ENCODE data around the gene EDNRA. TPM values are rescaled to one million over a fixed set of nuclear protein-coding genes. Genes with fewer than 3 reads are reported as not detected.

The EDNRA gene
- total RNA-seq, 1 experiment from 2014 or later: 0.13 TPM

DNA sequence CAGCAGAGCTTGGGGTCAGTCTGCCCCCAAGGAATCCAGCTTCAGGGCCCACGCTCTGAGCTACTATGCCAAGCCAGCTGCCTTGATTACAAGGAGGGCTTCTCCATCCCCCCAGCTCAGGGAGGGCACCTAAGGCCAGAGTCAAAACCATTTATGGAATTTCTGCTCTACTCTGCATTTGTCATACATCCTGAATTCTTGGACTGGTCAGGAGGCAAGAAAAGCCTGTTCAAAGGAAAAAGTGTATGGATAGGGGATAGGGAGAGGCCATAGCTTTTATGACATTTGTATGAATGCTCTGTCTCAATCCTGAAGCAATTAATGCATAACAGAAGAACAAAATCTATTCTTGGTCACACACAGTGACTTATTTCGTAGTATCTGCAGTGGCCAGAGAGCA, 32.2 kb downstream of the EDNRA start:
- no peaks in the 10 kb centered on the region for H3K36me3 ChIP-seq (ENCODE audit: control insufficient read depth, insufficient read depth, low read length)
- H3K9me3 ChIP-seq (ENCODE audit: control insufficient read depth, insufficient read depth, low read depth, low read length): no peaks in the 10 kb centered on the region
- H3K4me3 ChIP-seq (ENCODE audit: low read depth in 2 of 2, low read length in 2 of 2): no peak overlapping the region
- ChIA-PET CTCF (no interaction called here), POLR2A (no interaction called here)
- ATAC-seq (no peak), DNase-seq (ENCODE audit: low read depth, low spot score) (no peak)
- no peaks in the 10 kb centered on the region for H3K4me1 ChIP-seq (ENCODE audit: control insufficient read depth, insufficient read depth, low read length)
- in situ Hi-C loops (cut with HindIII; ENCODE audit: low pct_unique_long_range_greater_than_20kb, low sequenced_read_pairs) (no loop called here), intact Hi-C loops (cut with micrococcal nuclease; ENCODE audit: unreplicated experiment) (no loop called here)
- BruUV-seq (replicated peaks): no TSS peak
- no peak overlapping the region for H3K27ac ChIP-seq (ENCODE audit: low read length)
- TF ChIP-seq POLR2AphosphoS5 (IDR thresholded peaks at IDR 0.05; ENCODE audit: low read depth, low read length): no peak
- no peak for TF ChIP-seq SIN3A (IDR thresholded peaks at IDR 0.05; ENCODE audit: borderline replicate concordance, insufficient read depth, low read depth, low read length)
- TF ChIP-seq, protein P1, sequence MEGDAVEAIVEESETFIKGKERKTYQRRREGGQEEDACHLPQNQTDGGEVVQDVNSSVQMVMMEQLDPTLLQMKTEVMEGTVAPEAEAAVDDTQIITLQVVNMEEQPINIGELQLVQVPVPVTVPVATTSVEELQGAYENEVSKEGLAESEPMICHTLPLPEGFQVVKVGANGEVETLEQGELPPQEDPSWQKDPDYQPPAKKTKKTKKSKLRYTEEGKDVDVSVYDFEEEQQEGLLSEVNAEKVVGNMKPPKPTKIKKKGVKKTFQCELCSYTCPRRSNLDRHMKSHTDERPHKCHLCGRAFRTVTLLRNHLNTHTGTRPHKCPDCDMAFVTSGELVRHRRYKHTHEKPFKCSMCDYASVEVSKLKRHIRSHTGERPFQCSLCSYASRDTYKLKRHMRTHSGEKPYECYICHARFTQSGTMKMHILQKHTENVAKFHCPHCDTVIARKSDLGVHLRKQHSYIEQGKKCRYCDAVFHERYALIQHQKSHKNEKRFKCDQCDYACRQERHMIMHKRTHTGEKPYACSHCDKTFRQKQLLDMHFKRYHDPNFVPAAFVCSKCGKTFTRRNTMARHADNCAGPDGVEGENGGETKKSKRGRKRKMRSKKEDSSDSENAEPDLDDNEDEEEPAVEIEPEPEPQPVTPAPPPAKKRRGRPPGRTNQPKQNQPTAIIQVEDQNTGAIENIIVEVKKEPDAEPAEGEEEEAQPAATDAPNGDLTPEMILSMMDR (IDR thresholded peaks at IDR 0.05): no peak
- TF ChIP-seq TCF7L2 (IDR thresholded peaks at IDR 0.05; ENCODE audit: low read depth, low read length): no peak
- TF ChIP-seq, protein P2, sequence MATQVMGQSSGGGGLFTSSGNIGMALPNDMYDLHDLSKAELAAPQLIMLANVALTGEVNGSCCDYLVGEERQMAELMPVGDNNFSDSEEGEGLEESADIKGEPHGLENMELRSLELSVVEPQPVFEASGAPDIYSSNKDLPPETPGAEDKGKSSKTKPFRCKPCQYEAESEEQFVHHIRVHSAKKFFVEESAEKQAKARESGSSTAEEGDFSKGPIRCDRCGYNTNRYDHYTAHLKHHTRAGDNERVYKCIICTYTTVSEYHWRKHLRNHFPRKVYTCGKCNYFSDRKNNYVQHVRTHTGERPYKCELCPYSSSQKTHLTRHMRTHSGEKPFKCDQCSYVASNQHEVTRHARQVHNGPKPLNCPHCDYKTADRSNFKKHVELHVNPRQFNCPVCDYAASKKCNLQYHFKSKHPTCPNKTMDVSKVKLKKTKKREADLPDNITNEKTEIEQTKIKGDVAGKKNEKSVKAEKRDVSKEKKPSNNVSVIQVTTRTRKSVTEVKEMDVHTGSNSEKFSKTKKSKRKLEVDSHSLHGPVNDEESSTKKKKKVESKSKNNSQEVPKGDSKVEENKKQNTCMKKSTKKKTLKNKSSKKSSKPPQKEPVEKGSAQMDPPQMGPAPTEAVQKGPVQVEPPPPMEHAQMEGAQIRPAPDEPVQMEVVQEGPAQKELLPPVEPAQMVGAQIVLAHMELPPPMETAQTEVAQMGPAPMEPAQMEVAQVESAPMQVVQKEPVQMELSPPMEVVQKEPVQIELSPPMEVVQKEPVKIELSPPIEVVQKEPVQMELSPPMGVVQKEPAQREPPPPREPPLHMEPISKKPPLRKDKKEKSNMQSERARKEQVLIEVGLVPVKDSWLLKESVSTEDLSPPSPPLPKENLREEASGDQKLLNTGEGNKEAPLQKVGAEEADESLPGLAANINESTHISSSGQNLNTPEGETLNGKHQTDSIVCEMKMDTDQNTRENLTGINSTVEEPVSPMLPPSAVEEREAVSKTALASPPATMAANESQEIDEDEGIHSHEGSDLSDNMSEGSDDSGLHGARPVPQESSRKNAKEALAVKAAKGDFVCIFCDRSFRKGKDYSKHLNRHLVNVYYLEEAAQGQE (IDR thresholded peaks at IDR 0.05; ENCODE audit: insufficient read depth in 1 of 2, low read depth in 2 of 2, low read length in 1 of 2): no peak
- no peaks in the 10 kb centered on the region for H3K27me3 ChIP-seq (ENCODE audit: control insufficient read depth, insufficient read depth, low read length)

DNA sequence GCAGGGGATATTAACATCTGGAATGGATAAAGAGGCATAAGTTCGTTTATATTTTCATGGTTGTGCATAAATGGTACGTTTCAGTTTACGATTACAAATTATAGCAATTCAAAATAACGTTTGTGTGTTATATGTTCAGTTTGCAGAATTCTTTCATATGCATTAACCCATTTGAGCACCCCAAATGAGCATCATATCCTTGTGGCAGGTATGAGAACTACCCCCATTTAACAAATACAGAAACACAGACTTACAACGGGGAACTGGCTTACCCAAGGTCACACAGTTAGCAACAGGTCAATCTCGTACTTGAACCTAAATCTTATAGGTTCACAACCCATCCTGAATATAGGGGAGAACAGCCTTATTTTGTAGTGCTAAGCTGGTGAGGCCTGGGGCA, 33.1 kb downstream of the EDNRA start:
- no peak overlapping the region for H3K4me3 ChIP-seq (ENCODE audit: low read depth in 2 of 2, low read length in 2 of 2)
- no peak for ATAC-seq
- TF ChIP-seq SIN3A (IDR thresholded peaks at IDR 0.05; ENCODE audit: borderline replicate concordance, insufficient read depth, low read depth, low read length) (no peak), TCF7L2 (IDR thresholded peaks at IDR 0.05; ENCODE audit: low read depth, low read length) (no peak), POLR2AphosphoS5 (IDR thresholded peaks at IDR 0.05; ENCODE audit: low read depth, low read length) (no peak)
- TF ChIP-seq, protein P2 (IDR thresholded peaks at IDR 0.05; ENCODE audit: insufficient read depth in 1 of 2, low read depth in 2 of 2, low read length in 1 of 2): no peak
- TF ChIP-seq, protein P1 (IDR thresholded peaks at IDR 0.05): no peak
- H3K27me3 ChIP-seq (ENCODE audit: control insufficient read depth, insufficient read depth, low read length): no peaks in the 10 kb centered on the region
- intact Hi-C loops (cut with micrococcal nuclease; ENCODE audit: unreplicated experiment) (loop anchor here (1.0 kb wide), 1 partner anchor 76 kb away; no protein-coding TSS in a partner anchor), in situ Hi-C loops (cut with HindIII; ENCODE audit: low pct_unique_long_range_greater_than_20kb, low sequenced_read_pairs) (no loop called here)
- no peaks in the 10 kb centered on the region for H3K9me3 ChIP-seq (ENCODE audit: control insufficient read depth, insufficient read depth, low read depth, low read length)
- H3K27ac ChIP-seq (ENCODE audit: low read length): no peak overlapping the region
- H3K4me1 ChIP-seq (ENCODE audit: control insufficient read depth, insufficient read depth, low read length): no peaks in the 10 kb centered on the region
- no peak for DNase-seq (ENCODE audit: low read depth, low spot score)
- ChIA-PET POLR2A (no interaction called here), CTCF (no interaction called here)
- no TSS peak for BruUV-seq (replicated peaks)
- H3K36me3 ChIP-seq (ENCODE audit: control insufficient read depth, insufficient read depth, low read length): no peaks in the 10 kb centered on the region
